Hepatocyte (in vitro differentiated cells): ENCODE data around the gene PID1. TPM values are rescaled to one million over a fixed set of nuclear protein-coding genes. Genes with fewer than 3 reads are reported as not detected.

ENCODE experiments used
- DNase-seq: peaks from one replicate; pipeline ENCODE4 v3.0.0-alpha.2; 2016; ENCODE audit warnings: low spot score
- H2AFZ ChIP-seq: fragments of 200-600 bp; sonication (generic); 2 replicates; pipeline ENCODE4 v1.6.0; 2016; ENCODE audit warnings: antibody characterized with exemption, mild to moderate bottlenecking
- H3K27ac ChIP-seq: fragments of 200-600 bp; sonication (generic); 2 replicates; pipeline ENCODE4 v1.5.1; 2016; ENCODE audit warnings: mild to moderate bottlenecking
- H3K27me3 ChIP-seq: fragments of 200-600 bp; sonication (generic); 2 replicates; pipeline ENCODE4 v1.6.1; 2016
- H3K36me3 ChIP-seq: fragments of 200-600 bp; sonication (generic); replicated peaks from 2 replicates; pipeline ENCODE4 v1.5.1; 2016; ENCODE audit warnings: low read depth; ENCODE audit not compliant: insufficient read depth
- H3K4me1 ChIP-seq: fragments of 200-600 bp; sonication (generic); 2 replicates; pipeline ENCODE4 v1.5.1; 2016; ENCODE audit warnings: mild to moderate bottlenecking, moderate library complexity; ENCODE audit not compliant: insufficient read depth
- H3K4me2 ChIP-seq: fragments of 200-600 bp; sonication (generic); 2 replicates; pipeline ENCODE4 v1.6.0; 2016
- H3K4me3 ChIP-seq: fragments of 200-600 bp; sonication (generic); 2 replicates; pipeline ENCODE4 v1.5.1; 2016; ENCODE audit warnings: mild to moderate bottlenecking
- H3K79me2 ChIP-seq: fragments of 200-600 bp; sonication (generic); 2 replicates; pipeline ENCODE4 v1.6.0; 2017; ENCODE audit warnings: mild to moderate bottlenecking
- H3K9me2 ChIP-seq: fragments of 200-600 bp; sonication (generic); replicated peaks from 2 replicates; pipeline ENCODE4 v1.6.0; 2017; ENCODE audit warnings: mild to moderate bottlenecking; ENCODE audit not compliant: insufficient read depth
- H3K9me3 ChIP-seq: fragments of 200-600 bp; sonication (generic); 2 replicates; pipeline ENCODE4 v1.5.1; 2016; ENCODE audit warnings: low read depth, mild to moderate bottlenecking
- H4K20me1 ChIP-seq: fragments of 200-600 bp; sonication (generic); 2 replicates; pipeline ENCODE4 v1.6.0; 2016; ENCODE audit warnings: mild to moderate bottlenecking; ENCODE audit not compliant: insufficient read depth, poor library complexity, severe bottlenecking
- EZH2 ChIP-seq: fragments of 200-600 bp; sonication (generic); IDR thresholded peaks from 2 replicates; pipeline ENCODE4 v1.6.1; 2016; ENCODE audit warnings: antibody characterized with exemption, mild to moderate bottlenecking, borderline replicate concordance
- EZH2phosphoT487 ChIP-seq: fragments of 200-600 bp; sonication (generic); IDR thresholded peaks from one replicate; pipeline ENCODE4 v1.6.1; 2018; ENCODE audit warnings: antibody characterized with exemption, mild to moderate bottlenecking, low read depth, moderate library complexity; ENCODE audit not compliant: unreplicated experiment, severe bottlenecking
- WGBS: methylation state at CpG from one replicate; pipeline ENCODE4 v1.1.6; 2016; ENCODE audit warnings: low lambda C conversion rate; ENCODE audit errors: missing lambda C conversion rate; 5-methylcytosine and 5-hydroxymethylcytosine counted together
- polyA plus RNA-seq: library from polyadenylated mRNA; unstranded; fragments of >200 nt; fragmentation: Nextera tagmentation; extraction: Ambion mirVana; gene quantifications from 2 replicates; pipeline ENCODE4 v1.2.1, GENCODE V29; 2016
- total RNA-seq: library from RNA; depleted of rRNA; stranded (reverse); fragments of >200 nt; gene quantifications from 2 replicates; pipeline ENCODE4 v1.2.3, GENCODE V29; 2014
- TF ChIP-seq, protein P1 (sequence below): fragments of 200-600 bp; sonication (generic); IDR thresholded peaks from 2 replicates; pipeline ENCODE4 v1.5.1; 2016; ENCODE audit warnings: antibody characterized with exemption, mild to moderate bottlenecking; ENCODE audit not compliant: poor library complexity

PID1 gene
- total and polyA plus RNA-seq, 2 experiments from 2014 or later, result 26.7 to 31.1 TPM

DNA sequence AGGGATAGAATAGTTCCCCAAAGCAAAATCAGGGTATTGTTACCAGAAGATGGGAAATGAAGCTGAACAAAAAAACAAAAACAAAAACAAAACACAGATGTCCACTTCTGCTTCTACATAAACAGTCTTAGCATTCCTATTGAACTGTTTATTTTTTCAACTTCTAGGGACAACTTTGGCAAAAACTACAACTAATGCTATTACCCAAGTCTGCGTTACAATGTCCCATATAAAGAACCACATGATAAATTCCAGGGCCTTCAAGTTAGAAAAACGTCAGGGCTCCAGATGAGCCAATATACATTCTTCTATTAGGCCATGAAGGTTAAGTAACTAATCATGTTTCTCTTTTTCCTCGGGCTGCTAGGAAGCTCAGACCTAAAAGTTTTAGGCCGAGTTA, 16.9 kb downstream of the PID1 start:
- Histone ChIP-seq H4K20me1 (no peaks in the 10 kb centered on the region), H3K36me3 (no peaks in the 10 kb centered on the region), H3K4me2 (no peak overlapping the region), H3K27ac (no peak overlapping the region), H3K79me2 (peaks cover 16% of the 10 kb centered on the region), H3K9me2 (no peaks in the 10 kb centered on the region), H3K4me1 (no peaks in the 10 kb centered on the region), H2AFZ (no peak overlapping the region), H3K27me3 (no peaks in the 10 kb centered on the region), H3K9me3 (no peaks in the 10 kb centered on the region), H3K4me3 (no peak overlapping the region)
- 58% methylated on average over 4 of the region's 4 CpGs for WGBS
- TF ChIP-seq EZH2phosphoT487 (no peak), EZH2 (no peak)
- TF ChIP-seq, protein P1, sequence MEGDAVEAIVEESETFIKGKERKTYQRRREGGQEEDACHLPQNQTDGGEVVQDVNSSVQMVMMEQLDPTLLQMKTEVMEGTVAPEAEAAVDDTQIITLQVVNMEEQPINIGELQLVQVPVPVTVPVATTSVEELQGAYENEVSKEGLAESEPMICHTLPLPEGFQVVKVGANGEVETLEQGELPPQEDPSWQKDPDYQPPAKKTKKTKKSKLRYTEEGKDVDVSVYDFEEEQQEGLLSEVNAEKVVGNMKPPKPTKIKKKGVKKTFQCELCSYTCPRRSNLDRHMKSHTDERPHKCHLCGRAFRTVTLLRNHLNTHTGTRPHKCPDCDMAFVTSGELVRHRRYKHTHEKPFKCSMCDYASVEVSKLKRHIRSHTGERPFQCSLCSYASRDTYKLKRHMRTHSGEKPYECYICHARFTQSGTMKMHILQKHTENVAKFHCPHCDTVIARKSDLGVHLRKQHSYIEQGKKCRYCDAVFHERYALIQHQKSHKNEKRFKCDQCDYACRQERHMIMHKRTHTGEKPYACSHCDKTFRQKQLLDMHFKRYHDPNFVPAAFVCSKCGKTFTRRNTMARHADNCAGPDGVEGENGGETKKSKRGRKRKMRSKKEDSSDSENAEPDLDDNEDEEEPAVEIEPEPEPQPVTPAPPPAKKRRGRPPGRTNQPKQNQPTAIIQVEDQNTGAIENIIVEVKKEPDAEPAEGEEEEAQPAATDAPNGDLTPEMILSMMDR, result no peak
- DNase-seq, result no peak

DNA sequence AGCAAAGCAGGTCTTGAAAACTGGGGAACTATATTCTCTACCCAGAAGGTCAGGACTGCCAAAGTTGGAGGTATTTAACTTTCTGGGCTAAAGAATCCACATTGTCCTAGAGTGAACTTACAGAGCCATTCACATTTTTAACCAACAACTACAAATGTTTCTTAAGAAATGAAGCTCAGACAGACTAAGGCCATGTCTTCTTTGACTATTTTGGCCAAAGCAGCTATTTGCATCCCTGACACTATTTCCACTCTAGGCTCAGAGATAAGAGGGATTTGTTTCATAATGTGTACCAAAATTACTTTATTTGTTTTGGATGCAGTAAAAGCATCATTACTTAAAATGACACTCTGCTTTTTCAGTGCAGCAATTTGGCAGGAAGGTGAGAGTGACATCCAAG, 18.1 kb downstream of the PID1 start:
- H4K20me1 ChIP-seq, result no peaks in the 10 kb centered on the region
- H3K27me3 ChIP-seq, result no peaks in the 10 kb centered on the region
- H3K36me3 ChIP-seq, result no peaks in the 10 kb centered on the region
- no peak overlapping the region for H3K4me3 ChIP-seq
- no peaks in the 10 kb centered on the region for H3K4me1 ChIP-seq
- TF ChIP-seq EZH2phosphoT487 (no peak), EZH2 (no peak)
- TF ChIP-seq, protein P1, result no peak
- H3K27ac ChIP-seq, result no peak overlapping the region
- no peaks in the 10 kb centered on the region for H3K9me2 ChIP-seq
- H3K9me3 ChIP-seq, result no peaks in the 10 kb centered on the region
- no peak for DNase-seq
- H2AFZ ChIP-seq, result no peak overlapping the region
- peaks cover 22% of the 10 kb centered on the region for H3K79me2 ChIP-seq
- no peak overlapping the region for H3K4me2 ChIP-seq

DNA sequence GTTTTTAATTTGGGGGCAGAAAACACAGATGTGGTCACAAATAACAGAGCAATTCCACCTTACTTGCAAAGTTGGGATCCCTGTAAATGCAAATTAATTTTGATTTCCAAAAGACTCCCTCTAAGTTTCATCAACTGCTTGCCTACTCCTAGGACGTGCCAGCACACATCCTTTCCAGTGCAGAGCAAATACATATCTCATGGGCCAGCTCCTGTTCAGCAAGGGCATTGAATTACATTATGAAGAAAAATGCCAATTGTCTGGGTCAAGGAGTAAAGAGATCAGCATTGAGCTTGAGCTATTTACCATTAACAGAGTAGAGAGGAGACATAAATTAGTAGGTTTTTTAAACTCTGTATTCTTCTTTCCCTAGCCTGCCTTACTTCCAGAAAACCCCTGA, 18.8 kb downstream of the PID1 start:
- no peak for DNase-seq
- Histone ChIP-seq H3K4me1 (no peaks in the 10 kb centered on the region), H2AFZ (no peak overlapping the region), H4K20me1 (no peaks in the 10 kb centered on the region), H3K36me3 (no peaks in the 10 kb centered on the region), H3K4me3 (no peak overlapping the region), H3K27ac (no peak overlapping the region), H3K79me2 (peaks cover 29% of the 10 kb centered on the region), H3K9me3 (no peaks in the 10 kb centered on the region), H3K4me2 (no peak overlapping the region), H3K27me3 (no peaks in the 10 kb centered on the region), H3K9me2 (no peaks in the 10 kb centered on the region)
- WGBS, result 81% methylated on average over 1 of the region's 1 CpG
- TF ChIP-seq EZH2 (no peak), EZH2phosphoT487 (no peak)
- TF ChIP-seq, protein P1, result no peak

DNA sequence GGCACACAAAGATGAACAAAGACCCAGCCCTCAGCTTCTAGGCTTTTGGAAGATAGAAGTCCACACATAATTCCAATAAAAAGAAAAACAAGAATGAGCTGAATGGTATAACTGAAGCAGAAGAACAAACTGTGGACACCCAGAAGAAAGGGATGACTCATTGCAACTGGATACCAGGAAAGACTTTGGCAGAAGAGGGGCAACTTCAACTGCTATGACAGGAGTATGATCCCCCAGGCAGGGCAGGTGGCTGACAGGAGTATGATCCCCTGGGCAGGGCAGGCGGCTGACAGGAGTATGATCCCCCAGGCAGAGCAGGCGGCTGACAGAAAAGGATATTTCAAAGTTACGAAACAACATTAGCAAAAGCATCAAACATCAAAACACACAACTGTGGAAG, 21.6 kb downstream of the PID1 start:
- H3K79me2 ChIP-seq, result peaks cover 32% of the 10 kb centered on the region
- TF ChIP-seq EZH2phosphoT487, result no peak
- no peak for TF ChIP-seq EZH2
- TF ChIP-seq, protein P1, result no peak
- no peak overlapping the region for H3K4me3 ChIP-seq
- no peaks in the 10 kb centered on the region for H3K27me3 ChIP-seq
- no peak overlapping the region for H3K27ac ChIP-seq
- WGBS, result 92% methylated on average over 3 of the region's 3 CpGs
- H4K20me1 ChIP-seq, result no peaks in the 10 kb centered on the region
- H3K36me3 ChIP-seq, result no peaks in the 10 kb centered on the region
- no peak overlapping the region for H3K4me2 ChIP-seq
- H3K9me3 ChIP-seq, result no peaks in the 10 kb centered on the region
- no peak overlapping the region for H2AFZ ChIP-seq
- H3K4me1 ChIP-seq, result no peaks in the 10 kb centered on the region
- no peak for DNase-seq
- H3K9me2 ChIP-seq, result no peaks in the 10 kb centered on the region
